Spleen (tissue), 7 donors: Measurements from ENCODE around the gene TUBB1.

Source experiments
- POLR2AphosphoS5 ChIP-seq, 3 donors: sonication (generic); formaldehyde crosslinking; IDR thresholded peaks; one replicate each; pipeline ENCODE4 v1.5.1; 2017; ENCODE audit warnings: antibody characterized with exemption in 3 of 3
- TF ChIP-seq, protein P1 (sequence below), 11 experiments: fragments of 200-600 bp in 7 of 11; fragments of 450-650 bp in 4 of 11; sonication (generic) in 4 of 11; IDR thresholded peaks in 8 of 11; conservative IDR thresholded peaks in 3 of 11; 1 replicate in 7 of 11; 2 replicates in 4 of 11; pipeline versions ENCODE4 v1.4.0 to v1.8.0; 2016 to 2021; ENCODE audit warnings: antibody characterized with exemption in 11 of 11, inconsistent platforms in 4 of 11, mild to moderate bottlenecking in 1 of 11
- donor health status: DM: no; HTN: no; CAD: no; lungs with moderate emphysema.
- donor health status: DM: no; HTN: no; CAD: no.
- donor health status: DM: no; HTN: no; CAD: no.

- no peak for TF ChIP-seq POLR2AphosphoS5 (IDR thresholded peaks at IDR 0.05)
- TF ChIP-seq, protein P1, sequence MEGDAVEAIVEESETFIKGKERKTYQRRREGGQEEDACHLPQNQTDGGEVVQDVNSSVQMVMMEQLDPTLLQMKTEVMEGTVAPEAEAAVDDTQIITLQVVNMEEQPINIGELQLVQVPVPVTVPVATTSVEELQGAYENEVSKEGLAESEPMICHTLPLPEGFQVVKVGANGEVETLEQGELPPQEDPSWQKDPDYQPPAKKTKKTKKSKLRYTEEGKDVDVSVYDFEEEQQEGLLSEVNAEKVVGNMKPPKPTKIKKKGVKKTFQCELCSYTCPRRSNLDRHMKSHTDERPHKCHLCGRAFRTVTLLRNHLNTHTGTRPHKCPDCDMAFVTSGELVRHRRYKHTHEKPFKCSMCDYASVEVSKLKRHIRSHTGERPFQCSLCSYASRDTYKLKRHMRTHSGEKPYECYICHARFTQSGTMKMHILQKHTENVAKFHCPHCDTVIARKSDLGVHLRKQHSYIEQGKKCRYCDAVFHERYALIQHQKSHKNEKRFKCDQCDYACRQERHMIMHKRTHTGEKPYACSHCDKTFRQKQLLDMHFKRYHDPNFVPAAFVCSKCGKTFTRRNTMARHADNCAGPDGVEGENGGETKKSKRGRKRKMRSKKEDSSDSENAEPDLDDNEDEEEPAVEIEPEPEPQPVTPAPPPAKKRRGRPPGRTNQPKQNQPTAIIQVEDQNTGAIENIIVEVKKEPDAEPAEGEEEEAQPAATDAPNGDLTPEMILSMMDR (IDR thresholded peaks at IDR 0.05 in 8 of 11, conservative IDR thresholded peaks at IDR 0.05 in 3 of 11): no peak
Measured at GRCh38 chr20:59010321-59010994, 8.8 kb upstream of the TUBB1 start.
